ENCODE results near the gene ASB10. TPM values are rescaled to one million over a fixed set of nuclear protein-coding genes. Genes with fewer than 3 reads are reported as not detected.
A peak's percentile ranks its signal among the peaks of the same experiment; 100 is the strongest.

ASB10 gene
- polyA plus RNA-seq, 1 of the 3 experiments (the other 2 are of a cell fraction) = not detected

- Histone ChIP-seq H3K4me3 (ENCODE audit: low read depth in 2 of 2, low read length in 1 of 2) (peak overlapping the region; percentile 80 to 97), H3K36me3 (replicated peaks in 1 of 2; ENCODE audit: control insufficient read depth in 1 of 2, insufficient read depth in 2 of 2, low read length in 1 of 2) (peaks cover 42 to 46% of the 10 kb centered on the region in 2 experiments), H2AFZ (ENCODE audit: low read depth) (no peak overlapping the region), H3K4me1 (ENCODE audit: control insufficient read depth in 1 of 2, insufficient read depth in 2 of 2, low read depth in 1 of 2, low read length in 1 of 2) (peaks cover 10 to 19% of the 10 kb centered on the region in 2 experiments), H3K79me2 (ENCODE audit: insufficient read depth) (peaks cover 26% of the 10 kb centered on the region), H3F3A (replicated peaks; ENCODE audit: insufficient read depth) (peaks cover 9% of the 10 kb centered on the region), H3K9me2 (no peaks in the 10 kb centered on the region), H4K20me1 (ENCODE audit: insufficient read depth) (no peaks in the 10 kb centered on the region), H3K27ac (ENCODE audit: low read depth in 2 of 2, low read length in 1 of 2) (no peak overlapping the region; a peak in 2 of 4 replicates), H3K27me3 (ENCODE audit: insufficient read depth) (no peaks in the 10 kb centered on the region), H3K4me2 (peak overlapping the region; percentile 90), H3K9me3 (no peaks in the 10 kb centered on the region), H3K9ac (peak overlapping the region; percentile 78)
- TF ChIP-seq CTCF (IDR thresholded peaks at IDR 0.05) (no peak), RAD21 (IDR thresholded peaks at IDR 0.05; ENCODE audit: low read length) (no peak), TAF1 (IDR thresholded peaks at IDR 0.05; ENCODE audit: borderline replicate concordance, low read depth, low read length) (no peak), USF2 (IDR thresholded peaks at IDR 0.05; ENCODE audit: borderline replicate concordance, low read depth, low read length) (no peak), NFIC (IDR thresholded peaks at IDR 0.05; ENCODE audit: borderline replicate concordance) (no peak), TEAD4 (IDR thresholded peaks at IDR 0.05; ENCODE audit: borderline replicate concordance, insufficient read depth) (no peak), IRF3 (IDR thresholded peaks at IDR 0.05; ENCODE audit: low read depth, low read length) (no peak), FOSL2 (IDR thresholded peaks at IDR 0.05; ENCODE audit: borderline replicate concordance, low read depth) (no peak), TCF12 (IDR thresholded peaks at IDR 0.05) (no peak), MXI1 (IDR thresholded peaks at IDR 0.05; ENCODE audit: low read depth, low read length) (no peak), EZH2phosphoT487 (IDR thresholded peaks at IDR 0.05; ENCODE audit: borderline replicate concordance, low read depth) (no peak), CHD2 (IDR thresholded peaks at IDR 0.05; ENCODE audit: low read length, partially characterized antibody) (no peak), FOXM1 (IDR thresholded peaks at IDR 0.05; ENCODE audit: low read depth) (no peak), RCOR1 (IDR thresholded peaks at IDR 0.05; ENCODE audit: low read length) (no peak), SMC3 (IDR thresholded peaks at IDR 0.05; ENCODE audit: low read depth, low read length) (no peak), FOXJ3 (CRISPR knock-in tag; IDR thresholded peaks at IDR 0.05) (no peak), SIN3A (IDR thresholded peaks at IDR 0.05; ENCODE audit: borderline replicate concordance, low read depth, low read length) (no peak), ELF1 (IDR thresholded peaks at IDR 0.05) (no peak)
- ChIA-PET POLR2A (interaction anchor here (1.1 kb wide), 1 partner anchor 20 kb away, joined by 3 read pairs; no protein-coding TSS in a partner anchor), CTCF (interaction anchor here (0.7 to 4.9 kb wide), 9 partner anchors 18 to 115 kb away, joined by 3 to 46 read pairs (median 4); partner anchors contain the start of gene GBX1)
- DNase-seq = no peak
- 58% methylated on average over 8 of the region's 8 CpGs for WGBS (ENCODE audit: low lambda C conversion rate)
These were observed 39.0 kb upstream of the ASB10 start for GRCh38 chr7:151225948-151226510.
